ENCODE results near the gene MAST4.

The MAST4 gene

GRCh38 chr5:67030289-67031056 is 434.3 kb downstream of the MAST4 start:
- no peaks in the 10 kb centered on the region for H3K36me3 ChIP-seq (ENCODE audit: control insufficient read depth, insufficient read depth, low read length)
- no peak for DNase-seq (ENCODE audit: extremely low read depth, insufficient read length)
- TF ChIP-seq CTCF (IDR thresholded peaks at IDR 0.05; ENCODE audit: insufficient read depth, low read length, poor library complexity, severe bottlenecking): no peak
- H3K4me3 ChIP-seq (replicated peaks; ENCODE audit: low read depth, low read length): no peak overlapping the region
- peaks cover 2% of the 10 kb centered on the region; the same call in 1 of the 2 replicates for H3K27me3 ChIP-seq (replicated peaks; ENCODE audit: control insufficient read depth, insufficient read depth, low read length)

- no peak for DNase-seq (ENCODE audit: extremely low read depth, insufficient read length)
- TF ChIP-seq CTCF (IDR thresholded peaks at IDR 0.05; ENCODE audit: insufficient read depth, low read length, poor library complexity, severe bottlenecking): no peak
- peaks cover 2% of the 10 kb centered on the region; the same call in 1 of the 2 replicates for H3K27me3 ChIP-seq (replicated peaks; ENCODE audit: control insufficient read depth, insufficient read depth, low read length)
- H3K36me3 ChIP-seq (ENCODE audit: control insufficient read depth, insufficient read depth, low read length): no peaks in the 10 kb centered on the region
- no peak overlapping the region for H3K4me3 ChIP-seq (replicated peaks; ENCODE audit: low read depth, low read length)
Observed at GRCh38 chr5:67031057-67031443, 434.9 kb downstream of the MAST4 start.

GRCh38 chr5:67031692-67032091 is 435.5 kb downstream of the MAST4 start:
- TF ChIP-seq CTCF (IDR thresholded peaks at IDR 0.05; ENCODE audit: insufficient read depth, low read length, poor library complexity, severe bottlenecking): no peak
- Histone ChIP-seq H3K27me3 (replicated peaks; ENCODE audit: control insufficient read depth, insufficient read depth, low read length) (peaks cover 2% of the 10 kb centered on the region; the same call in 1 of the 2 replicates), H3K36me3 (ENCODE audit: control insufficient read depth, insufficient read depth, low read length) (no peaks in the 10 kb centered on the region), H3K4me3 (replicated peaks; ENCODE audit: low read depth, low read length) (no peak overlapping the region)
- no peak for DNase-seq (ENCODE audit: extremely low read depth, insufficient read length)

- peaks cover 2% of the 10 kb centered on the region; the same call in 1 of the 2 replicates for H3K27me3 ChIP-seq (replicated peaks; ENCODE audit: control insufficient read depth, insufficient read depth, low read length)
- no peak for TF ChIP-seq CTCF (IDR thresholded peaks at IDR 0.05; ENCODE audit: insufficient read depth, low read length, poor library complexity, severe bottlenecking)
- H3K4me3 ChIP-seq (replicated peaks; ENCODE audit: low read depth, low read length): no peak overlapping the region
- DNase-seq (ENCODE audit: extremely low read depth, insufficient read length): no peak
- no peaks in the 10 kb centered on the region for H3K36me3 ChIP-seq (ENCODE audit: control insufficient read depth, insufficient read depth, low read length)
Observed at GRCh38 chr5:67032921-67033664, 436.9 kb downstream of the MAST4 start.

GRCh38 chr5:67033880-67034651 is 437.9 kb downstream of the MAST4 start:
- Histone ChIP-seq H3K27me3 (replicated peaks; ENCODE audit: control insufficient read depth, insufficient read depth, low read length) (peaks cover 2% of the 10 kb centered on the region; the same call in 1 of the 2 replicates), H3K36me3 (ENCODE audit: control insufficient read depth, insufficient read depth, low read length) (no peaks in the 10 kb centered on the region), H3K4me3 (replicated peaks; ENCODE audit: low read depth, low read length) (no peak overlapping the region)
- TF ChIP-seq CTCF (IDR thresholded peaks at IDR 0.05; ENCODE audit: insufficient read depth, low read length, poor library complexity, severe bottlenecking): no peak
- DNase-seq (ENCODE audit: extremely low read depth, insufficient read length): no peak

Data from GM06990 (cell line).